Upper lobe of left lung (tissue), 6 donors: ENCODE results near the gene SLC50A1. TPM values are rescaled to one million over a fixed set of nuclear protein-coding genes. Genes with fewer than 3 reads are reported as not detected.

ENCODE experiments used
- ATAC-seq, 2 donors: fragments of 200-7000 bp; cut with Tn5 transposase; one replicate each; pipeline ENCODE4 v1.9.1; 2022; ENCODE audit warnings: mild to moderate bottlenecking in 2 of 2, moderate library complexity in 2 of 2; ENCODE audit not compliant: low FRiP score in 2 of 2
- DNase-seq, 2 donors: peaks; one replicate each; pipeline ENCODE4 v3.0.0-alpha.2; 2019 to 2020
- H3K27ac ChIP-seq, 4 donors: fragments of 200-600 bp; sonication (generic); one replicate each; pipeline ENCODE4 v1.5.1; 2016 to 2019
- H3K27me3 ChIP-seq, 4 donors: fragments of 200-600 bp; sonication (generic); one replicate each; pipeline ENCODE4 v1.5.1; 2017 to 2019
- H3K36me3 ChIP-seq, 4 donors: fragments of 200-600 bp; sonication (generic); one replicate each; pipeline ENCODE4 v1.5.1; 2016 to 2019
- H3K4me1 ChIP-seq, 4 donors: fragments of 200-600 bp; sonication (generic); one replicate each; pipeline ENCODE4 v1.5.1; 2018 to 2019
- H3K4me3 ChIP-seq, 4 donors: fragments of 200-600 bp; sonication (generic); one replicate each; pipeline ENCODE4 v1.5.1; 2017 to 2019; ENCODE audit warnings: mild to moderate bottlenecking in 2 of 4, moderate library complexity in 1 of 4
- H3K9me3 ChIP-seq, 4 donors: fragments of 200-600 bp; sonication (generic); one replicate each; pipeline ENCODE4 v1.5.1; 2018 to 2019
- CTCF ChIP-seq, 6 experiments: fragments of 450-650 bp in 4 of 6; fragments of 200-600 bp in 2 of 6; sonication (generic) in 2 of 6; IDR thresholded peaks; one replicate each; pipeline ENCODE4 v1.5.1; 2016 to 2019; ENCODE audit warnings: antibody characterized with exemption in 6 of 6
- EP300 ChIP-seq, 4 donors: sonication (generic); formaldehyde crosslinking; IDR thresholded peaks; one replicate each; pipeline ENCODE4 v1.5.1; 2017; ENCODE audit warnings: antibody characterized with exemption in 4 of 4, control low read depth in 2 of 4
- POLR2A ChIP-seq, 4 donors: fragments of 450-650 bp; IDR thresholded peaks; one replicate each; pipeline ENCODE4 v1.5.1; 2016 to 2017; ENCODE audit warnings: antibody characterized with exemption in 4 of 4, mild to moderate bottlenecking in 2 of 4
- POLR2AphosphoS5 ChIP-seq, 2 donors: sonication (generic); formaldehyde crosslinking; IDR thresholded peaks; one replicate each; pipeline ENCODE4 v1.5.1; 2017; ENCODE audit warnings: antibody characterized with exemption in 2 of 2
- WGBS, 2 donors: methylation state at CpG; one replicate each; pipeline ENCODE4 v1.1.5; 2017 to 2018; 5-methylcytosine and 5-hydroxymethylcytosine counted together
- small RNA-seq, 4 donors: library from RNA; depleted of rRNA; stranded (forward); fragments of <200 nt; gene quantifications; one replicate each; pipeline ENCODE3, GENCODE V24; 2016
- total RNA-seq, 6 donors: library from RNA; depleted of rRNA in 4 of 6; stranded (reverse); fragments of >200 nt in 4 of 6; gene quantifications; one replicate each; pipeline versions ENCODE4 v1.1.0 to v1.2.1, GENCODE V29; 2016 to 2021
- donor health status: DM: no; HTN: no; CAD: no; lungs with moderate emphysema.
- donor health status: DM: no; HTN: yes; CAD: no; lungs with severe emphysema.

Gene SLC50A1
- total RNA-seq, 6 donors from 2014 or later: 19.9 to 49.9 (median 42.7) TPM

GRCh38 chr1:155186794-155187455, 51.3 kb downstream of the SLC50A1 start:
- ATAC-seq: peak; percentile 22 to 48

GRCh38 chr1:155187456-155187891, 51.8 kb downstream of the SLC50A1 start:
- peak in 1 of 6 experiments; percentile 1 for TF ChIP-seq CTCF (IDR thresholded peaks at IDR 0.05)
- no peak for TF ChIP-seq EP300 (IDR thresholded peaks at IDR 0.05)
- TF ChIP-seq POLR2AphosphoS5 (IDR thresholded peaks at IDR 0.05): no peak
- peak in 1 of 4 donors; percentile 40 for TF ChIP-seq POLR2A (IDR thresholded peaks at IDR 0.05)
- Histone ChIP-seq H3K36me3 (no peaks in the 10 kb centered on the region), H3K27me3 (no peaks in the 10 kb centered on the region), H3K9me3 (no peaks in the 10 kb centered on the region), H3K4me3 (peak overlapping the region in 3 of 4 donors; percentile 23 to 50 (median 40)), H3K27ac (peak overlapping the region; percentile 44 to 84 (median 74)), H3K4me1 (peaks cover 11 to 26% (median 16%) of the 10 kb centered on the region in 4 donors)
- WGBS, 2 donors: 66 to 93% methylated on average over 3 to 16 of the region's 16 CpGs
- peak in 1 of 2 donors; percentile 5 for ATAC-seq
- DNase-seq: no peak

More at GRCh38 chr1:155186794-155187455, 51.3 kb downstream of the SLC50A1 start:
- Histone ChIP-seq H3K4me3 (peak overlapping the region in 3 of 4 donors; percentile 23 to 50 (median 40)), H3K27ac (peak overlapping the region; percentile 44 to 84 (median 74)), H3K36me3 (no peaks in the 10 kb centered on the region), H3K9me3 (no peaks in the 10 kb centered on the region), H3K27me3 (no peaks in the 10 kb centered on the region), H3K4me1 (peaks cover 11 to 25% (median 16%) of the 10 kb centered on the region in 4 donors)
- no peak for DNase-seq
- TF ChIP-seq CTCF (IDR thresholded peaks at IDR 0.05) (peak in 1 of 6 experiments; percentile 22), POLR2AphosphoS5 (IDR thresholded peaks at IDR 0.05) (no peak)
- WGBS, 2 donors: 58 to 61% methylated on average over 7 to 14 of the region's 14 CpGs

GRCh38 chr1:155188268-155188667, 52.6 kb downstream of the SLC50A1 start:
- Histone ChIP-seq H3K27me3 (no peaks in the 10 kb centered on the region), H3K4me3 (peak overlapping the region in 3 of 4 donors; percentile 23 to 50 (median 40)), H3K9me3 (no peaks in the 10 kb centered on the region), H3K27ac (peak overlapping the region in 3 of 4 donors; percentile 67 to 84 (median 81)), H3K4me1 (peaks cover 17 to 34% (median 22%) of the 10 kb centered on the region in 4 donors), H3K36me3 (no peaks in the 10 kb centered on the region)
- ATAC-seq (no peak), DNase-seq (no peak)
- TF ChIP-seq CTCF (IDR thresholded peaks at IDR 0.05) (no peak), POLR2A (IDR thresholded peaks at IDR 0.05) (peak in 1 of 4 donors; percentile 35)
- 71 to 83% methylated on average over 7 to 9 of the region's 14 CpGs for WGBS, 2 donors

Small RNA genes lying within 50 kb of the gene (small RNA-seq; reads per million reads assigned to genes)
- gene HMGN2P18: 0 reads per million in 4 donors
- gene RF00019: 0 reads per million in 4 donors

Other genes with a start within 250 kb of the SLC50A1 start
- gene PMVK, start 199.1 kb upstream of the SLC50A1 start, total RNA-seq: 10 to 100 TPM in 5 of 6 donors, 1 to 10 TPM in 1; 9.4 to 51.6 (median 29.8) TPM
- gene PBXIP1, start 179.8 kb upstream of the SLC50A1 start, total RNA-seq: 100 to 1,000 TPM in 1 of 6 donors, 10 to 100 TPM in 5; 72.1 to 108 (median 83.7) TPM
- 10 to 100 TPM; 20.1 to 41.9 (median 27.5) TPM for gene PYGO2, start 174.1 kb upstream of the SLC50A1 start, total RNA-seq
- 100 to 1,000 TPM in 1 of 6 donors, 10 to 100 TPM in 5; 55.5 to 130 (median 69.1) TPM for gene SHC1, start 165.1 kb upstream of the SLC50A1 start, total RNA-seq
- gene CKS1B, start 161.2 kb upstream of the SLC50A1 start, total RNA-seq: 10 to 100 TPM in 5 of 6 donors, 1 to 10 TPM in 1; 9.9 to 31.1 (median 22.5) TPM
- gene FLAD1, start 152.5 kb upstream of the SLC50A1 start, total RNA-seq: 10 to 100 TPM; 15.6 to 62.9 (median 29.8) TPM
- gene LENEP, start 142.3 kb upstream of the SLC50A1 start, total RNA-seq: 1 to 10 TPM in 1 of 6 donors, under 1 TPM in 1, not detected in 4; 0.57 to 1.0 TPM
- 10 to 100 TPM; 43.9 to 88.2 (median 66.2) TPM for gene ZBTB7B, start 133.1 kb upstream of the SLC50A1 start, total RNA-seq
- 1 to 10 TPM in 4 of 6 donors, under 1 TPM in 2; 0.49 to 2.1 (median 1.1) TPM for gene DCST2, start 102.1 kb upstream of the SLC50A1 start, total RNA-seq
- gene DCST1, start 102.0 kb upstream of the SLC50A1 start, total RNA-seq: under 1 TPM in 1 of 6 donors, not detected in 5; 0.89 TPM
- gene ADAM15, start 84.5 kb upstream of the SLC50A1 start, total RNA-seq: 100 to 1,000 TPM in 4 of 6 donors, 10 to 100 TPM in 2; 52.1 to 246 (median 106) TPM
- 1 to 10 TPM; 2.8 to 8.1 (median 7.0) TPM for gene EFNA4, start 72.1 kb upstream of the SLC50A1 start, total RNA-seq
- gene EFNA3, start 57.0 kb upstream of the SLC50A1 start, total RNA-seq: 1 to 10 TPM in 4 of 6 donors, under 1 TPM in 2; 0.33 to 2.1 (median 1.4) TPM
- gene EFNA1, start 8.0 kb upstream of the SLC50A1 start, total RNA-seq: 100 to 1,000 TPM; 131 to 226 (median 164) TPM
- gene DPM3, start 4.7 kb downstream of the SLC50A1 start, total RNA-seq: 100 to 1,000 TPM in 2 of 6 donors, 10 to 100 TPM in 3, not detected in 1; 25.1 to 112 (median 67.5) TPM
- 100 to 1,000 TPM in 4 of 6 donors, 10 to 100 TPM in 2; 47.1 to 166 (median 131) TPM for gene KRTCAP2, start 37.5 kb downstream of the SLC50A1 start, total RNA-seq
- under 1 TPM in 3 of 6 donors, not detected in 3; 0.30 to 0.64 (median 0.57) TPM for gene TRIM46, start 38.0 kb downstream of the SLC50A1 start, total RNA-seq
- 10 to 100 TPM; 18.3 to 97.4 (median 27.6) TPM for gene THBS3, start 72.0 kb downstream of the SLC50A1 start, total RNA-seq
- 10 to 100 TPM; 23.0 to 68.4 (median 37.4) TPM for gene MTX1, start 72.8 kb downstream of the SLC50A1 start, total RNA-seq
- 10 to 100 TPM in 5 of 6 donors, 1 to 10 TPM in 1; 9.3 to 30.3 (median 20.6) TPM for gene ENTREP3, start 119.6 kb downstream of the SLC50A1 start, total RNA-seq
- 10 to 100 TPM; 61.5 to 96.1 (median 70.4) TPM for gene SCAMP3, start 126.5 kb downstream of the SLC50A1 start, total RNA-seq
- 10 to 100 TPM; 32.7 to 92.2 (median 48.1) TPM for gene CLK2, start 137.7 kb downstream of the SLC50A1 start, total RNA-seq
- 1 to 10 TPM; 1.1 to 6.3 (median 2.6) TPM for gene HCN3, start 141.6 kb downstream of the SLC50A1 start, total RNA-seq
- gene PKLR, start 165.6 kb downstream of the SLC50A1 start, total RNA-seq: under 1 TPM in 2 of 6 donors, not detected in 4; 0.14 to 0.17 TPM
- gene FDPS, start 173.0 kb downstream of the SLC50A1 start, total RNA-seq: 100 to 1,000 TPM; 129 to 256 (median 179) TPM
- gene RUSC1, start 185.0 kb downstream of the SLC50A1 start, total RNA-seq: 10 to 100 TPM; 21.4 to 41.9 (median 31.2) TPM